H9 (cell line): ENCODE results near the gene PCBD2. TPM values are rescaled to one million over a fixed set of nuclear protein-coding genes. Genes with fewer than 3 reads are reported as not detected.
"Not testable (repeated sequence)": the region's sequence is repeated elsewhere in the genome, so short reads cannot be mapped to it uniquely, and the experiment has no call there.

Source experiments
- DNase-seq: peaks from one replicate; pipeline ENCODE4 v3.0.0-alpha.2; 2017
- H2AFZ ChIP-seq: one replicate; pipeline ENCODE4 v1.6.1; 2013; ENCODE audit warnings: mild to moderate bottlenecking, low read length, control low read depth, moderate library complexity
- H2AK5ac ChIP-seq: 2 replicates; pipeline ENCODE4 v1.6.1; 2013; ENCODE audit warnings: low read length, control low read depth, mixed read lengths; ENCODE audit not compliant: insufficient read length
- H2BK120ac ChIP-seq: one replicate; pipeline ENCODE4 v1.6.1; 2013; ENCODE audit warnings: low read depth, mild to moderate bottlenecking, low read length, control low read depth, inconsistent platforms; ENCODE audit not compliant: poor library complexity, severe bottlenecking
- H2BK12ac ChIP-seq: 2 replicates; pipeline ENCODE4 v1.6.1; 2013; ENCODE audit warnings: low read length, control low read depth, mixed read lengths, low read depth; ENCODE audit not compliant: insufficient read length
- H2BK15ac ChIP-seq: 2 replicates; pipeline ENCODE4 v1.6.1; 2013; ENCODE audit warnings: low read depth, low read length, control low read depth
- H2BK20ac ChIP-seq: one replicate; pipeline ENCODE4 v1.6.1; 2013; ENCODE audit warnings: low read depth, mild to moderate bottlenecking, low read length, control low read depth, inconsistent platforms; ENCODE audit not compliant: poor library complexity, severe bottlenecking
- H2BK5ac ChIP-seq: 2 replicates; pipeline ENCODE4 v1.6.1; 2013; ENCODE audit warnings: low read length, control low read depth, mixed read lengths; ENCODE audit not compliant: insufficient read length
- H3K14ac ChIP-seq: 2 replicates; pipeline ENCODE4 v1.6.1; 2013; ENCODE audit warnings: low read length, control low read depth; ENCODE audit not compliant: insufficient read depth
- H3K18ac ChIP-seq: 2 replicates; pipeline ENCODE4 v1.6.1; 2013; ENCODE audit warnings: low read depth, mild to moderate bottlenecking, mixed read lengths, low read length, control low read depth; ENCODE audit not compliant: insufficient read length
- H3K23ac ChIP-seq: 2 replicates; pipeline ENCODE4 v1.6.1; 2013; ENCODE audit warnings: low read length, control low read depth, mixed read lengths, low read depth; ENCODE audit not compliant: insufficient read length
- H3K23me2 ChIP-seq: 2 replicates; pipeline ENCODE4 v1.6.1; 2013; ENCODE audit warnings: low read depth, mild to moderate bottlenecking, mixed read lengths, low read length, control low read depth; ENCODE audit not compliant: insufficient read length, poor library complexity, severe bottlenecking
- H3K27ac ChIP-seq: 2 replicates; pipeline ENCODE4 v1.5.1; 2013; ENCODE audit warnings: low read length, control low read depth, mixed read lengths, low read depth; ENCODE audit not compliant: insufficient read length
- H3K27me3 ChIP-seq: 2 replicates; pipeline ENCODE4 v1.6.1; 2013; ENCODE audit warnings: low read length, control low read depth, inconsistent platforms; ENCODE audit not compliant: insufficient read depth
- H3K4ac ChIP-seq: 2 replicates; pipeline ENCODE4 v1.6.1; 2013; ENCODE audit warnings: low read depth, mild to moderate bottlenecking, control low read depth, inconsistent platforms, low read length, moderate library complexity
- H3K4me1 ChIP-seq: 2 replicates; pipeline ENCODE4 v1.6.1; 2013; ENCODE audit warnings: low read length, control low read depth, inconsistent platforms; ENCODE audit not compliant: insufficient read depth
- H3K4me2 ChIP-seq: 2 replicates; pipeline ENCODE4 v1.6.1; 2013; ENCODE audit warnings: low read length, control low read depth, mixed read lengths; ENCODE audit not compliant: insufficient read length, insufficient read depth
- H3K56ac ChIP-seq: 2 replicates; pipeline ENCODE4 v1.6.1; 2013; ENCODE audit warnings: low read depth, mild to moderate bottlenecking, mixed read lengths, low read length, control low read depth; ENCODE audit not compliant: insufficient read length
- H3K79me1 ChIP-seq: 2 replicates; pipeline ENCODE4 v1.6.1; 2013; ENCODE audit warnings: low read depth, mild to moderate bottlenecking, moderate library complexity, low read length, control low read depth, inconsistent platforms; ENCODE audit not compliant: insufficient read depth, poor library complexity, severe bottlenecking
- H3K79me2 ChIP-seq: 2 replicates; pipeline ENCODE4 v1.6.1; 2013; ENCODE audit warnings: low read length, control low read depth, inconsistent platforms; ENCODE audit not compliant: insufficient read depth
- H3K9ac ChIP-seq: 2 replicates; pipeline ENCODE4 v1.6.1; 2013; ENCODE audit warnings: low read length, control low read depth, mixed read lengths; ENCODE audit not compliant: insufficient read length; ENCODE audit errors: extremely low read depth
- H3K9me3 ChIP-seq: one replicate; pipeline ENCODE4 v1.6.1; 2013; ENCODE audit warnings: low read depth, low read length, inconsistent platforms; ENCODE audit not compliant: control insufficient read depth
- H3T11ph ChIP-seq: one replicate; pipeline ENCODE4 v1.6.1; 2013; ENCODE audit warnings: mild to moderate bottlenecking, low read length, control low read depth, inconsistent platforms
- H4K20me1 ChIP-seq: one replicate; pipeline ENCODE4 v1.6.1; 2013; ENCODE audit not compliant: control insufficient read depth, insufficient read length, insufficient read depth
- H4K5ac ChIP-seq: 2 replicates; pipeline ENCODE4 v1.6.1; 2013; ENCODE audit warnings: low read depth, mild to moderate bottlenecking, mixed read lengths, low read length, control low read depth; ENCODE audit not compliant: insufficient read length
- H4K8ac ChIP-seq: replicated peaks from 2 replicates; pipeline ENCODE4 v1.6.1; 2013; ENCODE audit warnings: low read length, control low read depth, mixed read lengths, low read depth; ENCODE audit not compliant: insufficient read length
- H4K91ac ChIP-seq: 2 replicates; pipeline ENCODE4 v1.6.1; 2013; ENCODE audit warnings: low read depth, mild to moderate bottlenecking, moderate library complexity, mixed read lengths, low read length, control low read depth; ENCODE audit not compliant: insufficient read length
- H3K27ac Mint-ChIP-seq, 3 experiments: 2 replicates in 2 of 3; 3 replicates in 1 of 3; pipeline ENCODE4 v1.8.0; 2020 to 2021; ENCODE audit warnings: mixed read lengths in 3 of 3, mild to moderate bottlenecking in 1 of 3, moderate library complexity in 1 of 3
- H3K27me3 Mint-ChIP-seq: 2 replicates; pipeline ENCODE4 v1.8.0; 2021; ENCODE audit warnings: low read depth, mild to moderate bottlenecking, moderate library complexity, mixed read lengths
- H3K36me3 Mint-ChIP-seq, 3 experiments: 2 replicates in 2 of 3; 3 replicates in 1 of 3; pipeline ENCODE4 v1.8.0; 2020 to 2021; ENCODE audit warnings: low read depth in 3 of 3, mixed read lengths in 3 of 3; ENCODE audit not compliant: insufficient read depth in 1 of 3
- H3K4me1 Mint-ChIP-seq, 2 experiments: 2 replicates each; pipeline ENCODE4 v1.8.0; 2020; ENCODE audit warnings: mixed read lengths in 2 of 2
- H3K4me3 Mint-ChIP-seq, 2 experiments: 2 replicates in 1 of 2; 3 replicates in 1 of 2; pipeline ENCODE4 v1.8.0; 2020 to 2021; ENCODE audit warnings: mild to moderate bottlenecking in 2 of 2, mixed read lengths in 2 of 2, moderate library complexity in 1 of 2
- H3K9me3 Mint-ChIP-seq, 2 experiments: 2 replicates in 1 of 2; 3 replicates in 1 of 2; pipeline ENCODE4 v1.8.0; 2020; ENCODE audit warnings: mild to moderate bottlenecking in 2 of 2, mixed read lengths in 2 of 2, moderate library complexity in 1 of 2
- WGBS: extraction: QIAGEN DNeasy Blood & Tissue Kit; methylation state at CpG from one replicate; pipeline ENCODE4 v1.1.7; 2013; ENCODE audit warnings: missing lambda C conversion rate, low lambda C conversion rate, mixed read lengths; ENCODE audit not compliant: insufficient read length; ENCODE audit errors: extremely low coverage; 5-methylcytosine and 5-hydroxymethylcytosine counted together
- total RNA-seq: library from RNA; stranded (reverse); gene quantifications from 2 replicates; pipeline ENCODE4 v1.2.1, GENCODE V29; 2021

The PCBD2 gene
- total RNA-seq, 1 experiment from 2014 or later, result 11.9 TPM

GRCh38 chr5:134881711-134882110, 23.2 kb upstream of the PCBD2 start:
- H3K79me2 ChIP-seq, H3K4me1 ChIP-seq, H3K23me2 ChIP-seq, H2BK15ac ChIP-seq, H3K4ac ChIP-seq, H3K27me3 Mint-ChIP-seq, H3K4me1 Mint-ChIP-seq, H4K8ac ChIP-seq, H3K36me3 Mint-ChIP-seq, DNase-seq, H2BK120ac ChIP-seq, H3K27ac Mint-ChIP-seq, H2BK5ac ChIP-seq, H2AFZ ChIP-seq, H4K20me1 ChIP-seq, H2BK20ac ChIP-seq, H3K9me3 ChIP-seq, H3K56ac ChIP-seq, H3K9me3 Mint-ChIP-seq, H3K4me2 ChIP-seq, H3K18ac ChIP-seq, H3T11ph ChIP-seq, H3K23ac ChIP-seq, H3K4me3 Mint-ChIP-seq, H3K27me3 ChIP-seq, H3K9ac ChIP-seq, H4K5ac ChIP-seq, H4K91ac ChIP-seq, H2BK12ac ChIP-seq, H2AK5ac ChIP-seq, H3K79me1 ChIP-seq, H3K14ac ChIP-seq, H3K27ac ChIP-seq: not testable (repeated sequence)
- no CpG with 5 or more reads among the region's 30 CpGs for WGBS
